Astrocyte (in vitro differentiated cells and primary cell): ENCODE results near the gene CDKN2B-AS1. TPM values are rescaled to one million over a fixed set of nuclear protein-coding genes. Genes with fewer than 3 reads are reported as not detected.

Experiments used
- DNase-seq: peaks from one replicate; pipeline ENCODE4 v3.0.0-alpha.2; 2010; ENCODE audit warnings: low read depth
- FAIRE-seq: peaks from 2 replicates; lab custom pipeline; 2011; peaks lifted over from hg19 to GRCh38; lab: Jason Lieb, UNC
- H2AFZ ChIP-seq: 2 replicates; pipeline ENCODE4 v1.6.0; 2012; ENCODE audit warnings: low read depth, low read length, inconsistent platforms
- H3K27ac ChIP-seq: 2 replicates; pipeline ENCODE4 v1.5.1; 2011; ENCODE audit warnings: low read depth, low read length, inconsistent platforms
- H3K27me3 ChIP-seq: 2 replicates; pipeline ENCODE4 v1.6.0; 2011; ENCODE audit warnings: low read length, inconsistent platforms; ENCODE audit not compliant: insufficient read depth
- H3K36me3 ChIP-seq: 2 replicates; pipeline ENCODE4 v1.5.1; 2011; ENCODE audit warnings: low read length, inconsistent platforms; ENCODE audit not compliant: insufficient read depth
- H3K4me1 ChIP-seq: 2 replicates; pipeline ENCODE4 v1.5.1; 2011; ENCODE audit warnings: low read length, inconsistent platforms; ENCODE audit not compliant: insufficient read depth
- H3K4me2 ChIP-seq: 2 replicates; pipeline ENCODE4 v1.6.0; 2012; ENCODE audit warnings: low read length, inconsistent platforms
- H3K4me3 ChIP-seq: 2 replicates; pipeline ENCODE4 v1.5.1; 2011; ENCODE audit warnings: low read depth, mild to moderate bottlenecking, low read length, inconsistent platforms; ENCODE audit not compliant: insufficient read depth
- H3K79me2 ChIP-seq: 2 replicates; pipeline ENCODE4 v1.6.0; 2012; ENCODE audit warnings: mild to moderate bottlenecking, low read length, inconsistent platforms; ENCODE audit not compliant: insufficient read depth
- H3K9ac ChIP-seq: 2 replicates; pipeline ENCODE4 v1.6.0; 2012; ENCODE audit warnings: mild to moderate bottlenecking, low read length, inconsistent platforms
- H3K9me3 ChIP-seq: 2 replicates; pipeline ENCODE4 v1.5.1; 2012; ENCODE audit warnings: low read depth, mild to moderate bottlenecking, low read length, inconsistent platforms; ENCODE audit not compliant: insufficient read depth
- H4K20me1 ChIP-seq: 2 replicates; pipeline ENCODE4 v1.6.0; 2012; ENCODE audit warnings: low read length, inconsistent platforms; ENCODE audit not compliant: insufficient read depth
- H3K27ac Mint-ChIP-seq: one replicate; pipeline ENCODE4 v1.8.0; 2021; ENCODE audit warnings: mild to moderate bottlenecking, mixed read lengths; ENCODE audit not compliant: unreplicated experiment
- H3K27me3 Mint-ChIP-seq: one replicate; pipeline ENCODE4 v1.8.0; 2021; ENCODE audit warnings: low read depth, mixed read lengths; ENCODE audit not compliant: unreplicated experiment
- H3K36me3 Mint-ChIP-seq: one replicate; pipeline ENCODE4 v1.8.0; 2021; ENCODE audit warnings: low read depth, mixed read lengths; ENCODE audit not compliant: unreplicated experiment
- H3K4me1 Mint-ChIP-seq: one replicate; pipeline ENCODE4 v1.8.0; 2021; ENCODE audit warnings: low read depth, mixed read lengths; ENCODE audit not compliant: unreplicated experiment
- H3K4me3 Mint-ChIP-seq: one replicate; pipeline ENCODE4 v1.8.0; 2021; ENCODE audit warnings: mild to moderate bottlenecking, moderate library complexity, mixed read lengths; ENCODE audit not compliant: unreplicated experiment
- H3K9me3 Mint-ChIP-seq: one replicate; pipeline ENCODE4 v1.8.0; 2021; ENCODE audit warnings: mild to moderate bottlenecking, mixed read lengths; ENCODE audit not compliant: unreplicated experiment
- CTCF ChIP-seq: IDR thresholded peaks from 2 replicates; pipeline ENCODE4 v1.5.1; 2011; ENCODE audit warnings: low read depth, mild to moderate bottlenecking, inconsistent platforms, low read length, moderate library complexity; ENCODE audit not compliant: insufficient read depth
- EZH2 ChIP-seq: IDR thresholded peaks from 2 replicates; pipeline ENCODE4 v1.6.1; 2012; ENCODE audit warnings: mild to moderate bottlenecking, low read length, inconsistent platforms; ENCODE audit not compliant: insufficient read depth
- total RNA-seq: library from RNA; stranded (reverse); gene quantifications from 2 replicates; pipeline ENCODE4 v1.2.1, GENCODE V29; 2021

CDKN2B-AS1 gene
- total RNA-seq, 1 donor from 2014 or later = 2.3 TPM

- Histone ChIP-seq H2AFZ (no peak overlapping the region), H3K9ac (no peak overlapping the region), H4K20me1 (no peaks in the 10 kb centered on the region), H3K79me2 (no peaks in the 10 kb centered on the region), H3K9me3 (no peaks in the 10 kb centered on the region), H3K4me1 (peaks cover 17% of the 10 kb centered on the region), H3K4me2 (no peak overlapping the region), H3K4me3 (no peak overlapping the region), H3K27ac (no peak overlapping the region), H3K36me3 (no peaks in the 10 kb centered on the region), H3K27me3 (no peaks in the 10 kb centered on the region)
- FAIRE-seq (peak; percentile 29), DNase-seq (no peak)
- peaks cover 41% of the 10 kb centered on the region for H3K4me1 Mint-ChIP-seq
- no peak overlapping the region for H3K4me3 Mint-ChIP-seq
- H3K9me3 Mint-ChIP-seq = no peaks in the 10 kb centered on the region
- H3K36me3 Mint-ChIP-seq = no peaks in the 10 kb centered on the region
- no peaks in the 10 kb centered on the region for H3K27me3 Mint-ChIP-seq
- no peak for TF ChIP-seq CTCF
- no peak for TF ChIP-seq EZH2
- H3K27ac Mint-ChIP-seq = no peak overlapping the region
Observed at GRCh38 chr9:22046243-22046885, 51.8 kb downstream of the CDKN2B-AS1 start.

GRCh38 chr9:22047596-22047995 is 53.0 kb downstream of the CDKN2B-AS1 start:
- Mint-ChIP-seq H3K4me1 (peaks cover 42% of the 10 kb centered on the region), H3K36me3 (no peaks in the 10 kb centered on the region), H3K27ac (no peak overlapping the region), H3K9me3 (no peaks in the 10 kb centered on the region), H3K4me3 (no peak overlapping the region), H3K27me3 (no peaks in the 10 kb centered on the region)
- TF ChIP-seq EZH2 (no peak), CTCF (no peak)
- FAIRE-seq (no peak), DNase-seq (no peak)
- no peak overlapping the region for H3K4me3 ChIP-seq
- no peak overlapping the region for H3K9ac ChIP-seq
- no peaks in the 10 kb centered on the region for H3K36me3 ChIP-seq
- H3K79me2 ChIP-seq = no peaks in the 10 kb centered on the region
- H3K27me3 ChIP-seq = no peaks in the 10 kb centered on the region
- peaks cover 19% of the 10 kb centered on the region for H3K4me1 ChIP-seq
- no peak overlapping the region for H2AFZ ChIP-seq
- H4K20me1 ChIP-seq = no peaks in the 10 kb centered on the region
- H3K4me2 ChIP-seq = no peak overlapping the region
- no peak overlapping the region for H3K27ac ChIP-seq
- H3K9me3 ChIP-seq = no peaks in the 10 kb centered on the region

GRCh38 chr9:22049411-22049810 is 54.8 kb downstream of the CDKN2B-AS1 start:
- Mint-ChIP-seq H3K4me3 (no peak overlapping the region), H3K9me3 (no peaks in the 10 kb centered on the region), H3K27ac (no peak overlapping the region), H3K27me3 (no peaks in the 10 kb centered on the region), H3K4me1 (peaks cover 50% of the 10 kb centered on the region), H3K36me3 (no peaks in the 10 kb centered on the region)
- Histone ChIP-seq H4K20me1 (no peaks in the 10 kb centered on the region), H3K4me3 (no peak overlapping the region), H3K9me3 (no peaks in the 10 kb centered on the region), H3K4me2 (no peak overlapping the region), H3K27ac (no peak overlapping the region), H3K27me3 (no peaks in the 10 kb centered on the region), H3K36me3 (no peaks in the 10 kb centered on the region), H3K9ac (no peak overlapping the region), H2AFZ (no peak overlapping the region), H3K4me1 (peaks cover 30% of the 10 kb centered on the region), H3K79me2 (no peaks in the 10 kb centered on the region)
- TF ChIP-seq EZH2 = no peak
- no peak for TF ChIP-seq CTCF
- DNase-seq (peak; percentile 66), FAIRE-seq (peak; percentile 23)
